Stimulated activated CD8-positive, alpha-beta memory T cell treated with anti-CD3 and anti-CD28 coated beads, Interleukin-12 subunit alpha, Interleukin-12 subunit beta, amount 100 ng/mL, for 24 hours (primary cell): ENCODE measurements around the gene BCOR.

ENCODE experiments used
- DNase-seq: peaks from one replicate; pipeline ENCODE4 v3.0.0-alpha.2; 2020; ENCODE audit errors: extremely low read depth

Gene BCOR

DNA sequence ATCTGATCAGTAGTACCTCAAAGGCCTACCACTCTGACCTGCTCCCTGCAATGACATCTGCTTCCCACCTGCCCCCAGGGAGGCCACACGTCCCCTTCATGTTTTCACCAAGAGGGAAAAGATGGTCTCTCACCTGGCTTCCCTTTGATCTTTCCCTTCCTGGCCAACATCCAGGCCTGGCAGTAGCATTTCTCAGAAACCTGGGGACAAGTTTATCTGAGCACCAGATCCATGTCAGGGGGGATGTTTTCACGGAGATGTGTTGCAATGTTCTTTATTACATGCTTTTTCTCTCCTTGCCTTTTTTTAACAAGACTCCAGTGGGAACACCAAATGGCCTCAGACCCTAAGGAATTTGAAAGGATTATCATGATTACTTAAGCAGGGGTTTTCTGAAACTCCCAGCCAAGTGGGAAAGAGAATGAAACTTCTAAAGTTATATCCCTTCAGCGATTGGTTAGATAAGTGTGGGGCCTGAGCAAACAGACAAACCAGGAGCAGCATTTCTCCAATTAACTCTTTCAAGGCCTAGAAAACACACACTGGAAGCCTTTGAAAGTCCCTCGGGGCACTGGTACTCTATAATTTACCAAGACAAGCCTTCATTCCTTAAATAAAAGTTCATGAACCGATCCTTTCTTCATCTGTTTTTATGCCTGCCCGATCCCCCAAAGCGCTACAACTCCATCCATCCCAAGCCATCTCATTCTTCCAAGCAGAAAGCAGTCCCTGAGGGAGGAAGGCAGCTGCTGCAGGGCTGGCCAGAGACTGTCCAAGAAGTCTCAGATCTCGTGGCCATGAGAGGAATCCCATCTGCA lies 94.1 kb downstream of the BCOR start:
- no peak for DNase-seq

DNA sequence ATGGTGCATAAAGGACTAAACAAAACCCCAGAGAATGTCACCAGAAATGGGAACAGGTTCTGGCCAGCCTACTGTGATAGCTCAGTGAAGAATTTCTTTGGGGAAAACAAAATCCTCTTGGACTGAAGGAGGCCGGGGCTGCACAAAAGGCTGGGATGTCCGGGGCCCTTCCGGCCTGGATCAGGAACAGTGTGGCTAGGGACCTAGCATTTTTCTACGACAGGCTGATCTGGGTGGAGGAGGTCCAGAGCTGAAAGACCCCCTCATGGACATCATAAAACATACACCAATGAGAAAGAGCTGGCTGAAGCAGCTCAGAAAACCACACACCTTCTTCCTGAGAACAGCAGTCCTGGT lies 94.7 kb downstream of the BCOR start:
- no peak for DNase-seq
